Testis (tissue), 2 donors: ENCODE results near the gene IGSF9.

ENCODE experiments used
- CTCF ChIP-seq, 3 experiments: fragments of 450-650 bp in 2 of 3; fragments of 200-600 bp in 1 of 3; sonication (generic) in 1 of 3; IDR thresholded peaks; one replicate each; pipeline ENCODE4 v1.5.1; 2016 to 2019; ENCODE audit warnings: antibody characterized with exemption in 3 of 3, mild to moderate bottlenecking in 2 of 3, moderate library complexity in 1 of 3
- POLR2A ChIP-seq: fragments of 450-650 bp; IDR thresholded peaks from one replicate; pipeline ENCODE4 v1.6.1; 2017; ENCODE audit warnings: antibody characterized with exemption, mild to moderate bottlenecking, moderate library complexity

DNA sequence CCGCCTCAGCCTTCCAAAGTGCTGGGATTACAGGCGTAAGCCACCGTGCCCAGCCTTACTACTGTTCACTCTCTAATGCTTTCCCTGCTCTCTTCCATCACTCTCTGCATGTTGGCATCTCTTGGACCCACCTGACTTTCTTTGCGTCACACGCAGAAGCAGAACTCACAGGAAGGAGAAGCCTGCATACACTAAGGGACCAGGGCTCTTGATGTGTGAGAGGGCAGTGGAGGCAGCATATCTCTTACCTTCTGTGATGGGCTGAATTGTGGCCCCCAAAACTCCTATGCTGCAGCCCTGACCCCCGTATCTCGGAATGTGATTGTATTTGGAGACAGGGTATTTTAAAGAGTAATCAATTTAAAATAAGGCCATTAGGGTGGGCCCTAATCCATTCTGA lies 35.4 kb upstream of the IGSF9 start:
- no peak for TF ChIP-seq POLR2A
- no peak for TF ChIP-seq CTCF (IDR thresholded peaks at IDR 0.05)
